K562 (cell line): ENCODE results near the gene TIMM50.

Experiments used
- CBFA2T2 ChIP-seq: fragments of 450-650 bp; conservative IDR thresholded peaks from 2 replicates; pipeline ENCODE4 v1.6.1; 2017; ENCODE audit warnings: mild to moderate bottlenecking
- GTF2F1 ChIP-seq: IDR thresholded peaks from 2 replicates; pipeline ENCODE4 v1.6.1; 2011; ENCODE audit warnings: low read depth, low read length, improper control_type of control experiment
- MCM3 ChIP-seq: fragments of 450-650 bp; IDR thresholded peaks from 2 replicates; pipeline ENCODE4 v1.6.1; 2016
- NBN ChIP-seq: fragments of 450-650 bp; IDR thresholded peaks from 2 replicates; pipeline ENCODE4 v1.6.1; 2016; ENCODE audit warnings: low read depth, mild to moderate bottlenecking
- NR3C1 ChIP-seq: sonication (generic); formaldehyde crosslinking; IDR thresholded peaks from 2 replicates; pipeline ENCODE4 v1.8.1; 2022; ENCODE audit warnings: missing genetic modification reagents
- NRF1 ChIP-seq, 2 experiments: fragments of 450-650 bp; IDR thresholded peaks in 1 of 2; conservative IDR thresholded peaks in 1 of 2; 2 replicates each; pipeline ENCODE4 v1.6.1; 2014; ENCODE audit warnings: mild to moderate bottlenecking in 2 of 2
- POLR2A ChIP-seq: fragments of 450-650 bp; conservative IDR thresholded peaks from 2 replicates; pipeline ENCODE4 v1.6.1; 2016
- TAF1 ChIP-seq: IDR thresholded peaks from 2 replicates; pipeline ENCODE4 v1.6.1; 2011; ENCODE audit warnings: mild to moderate bottlenecking, low read length, moderate library complexity; ENCODE audit not compliant: insufficient read depth, control insufficient read depth, severe bottlenecking; ENCODE audit errors: extremely low read depth
- YY1 ChIP-seq, 3 experiments: IDR thresholded peaks; 2 replicates each; pipeline ENCODE4 v1.6.1; 2011; ENCODE audit warnings: low read length in 2 of 3, mild to moderate bottlenecking in 2 of 3, moderate library complexity in 2 of 3, borderline replicate concordance in 1 of 3, control low read depth in 1 of 3, low read depth in 1 of 3; ENCODE audit not compliant: insufficient read depth in 3 of 3, insufficient replicate concordance in 2 of 3, control insufficient read depth in 1 of 3, insufficient read length in 1 of 3; ENCODE audit errors: extremely low read depth in 1 of 3
- ZNF217 ChIP-seq: sonication (generic); formaldehyde crosslinking; IDR thresholded peaks from 2 replicates; pipeline ENCODE4 v1.8.0; 2022; ENCODE audit warnings: mild to moderate bottlenecking, missing genetic modification reagents
- ZNF263 ChIP-seq: sonication (generic); formaldehyde crosslinking; IDR thresholded peaks from 2 replicates; pipeline ENCODE4 v1.8.0; 2022; ENCODE audit warnings: mild to moderate bottlenecking, missing genetic modification reagents, borderline replicate concordance
- TF ChIP-seq, protein P1 (sequence below): sonication (generic); formaldehyde crosslinking; IDR thresholded peaks from 2 replicates; pipeline ENCODE4 v1.9.0; 2022; ENCODE audit warnings: mild to moderate bottlenecking, missing genetic modification reagents
- TF ChIP-seq, protein P2 (sequence below): fragments of 450-650 bp; IDR thresholded peaks from 2 replicates; pipeline ENCODE4 v1.7.1; 2018; ENCODE audit warnings: mild to moderate bottlenecking, low read depth; ENCODE audit not compliant: partially characterized antibody
- TF ChIP-seq, protein P3 (sequence below): fragments of 450-650 bp; IDR thresholded peaks from 2 replicates; pipeline ENCODE4 v1.6.1; 2017; ENCODE audit warnings: antibody characterized with exemption

DNA sequence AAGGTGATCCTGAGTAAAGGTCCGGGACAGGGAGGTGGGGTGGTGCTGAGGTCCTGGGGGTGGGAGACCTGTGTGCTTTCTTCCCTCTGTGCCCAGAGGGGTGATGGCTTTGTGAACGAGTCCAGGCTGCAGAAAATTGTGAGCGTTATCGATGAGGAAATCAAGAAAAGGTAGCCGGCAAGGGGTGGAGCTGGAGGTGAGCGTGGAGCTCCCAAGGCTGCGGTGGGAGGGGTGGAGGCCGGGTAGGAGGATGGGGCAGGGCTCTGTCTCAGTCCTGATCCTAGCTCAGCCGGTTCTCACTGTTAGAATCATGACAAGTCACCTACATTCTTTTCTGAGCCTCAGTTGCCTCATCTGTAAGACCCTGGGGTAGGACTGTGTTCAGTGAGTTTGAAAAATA, 38.3 kb downstream of the TIMM50 start:
- TF ChIP-seq TAF1: no peak
- no peak for TF ChIP-seq MCM3
- TF ChIP-seq, protein P1, sequence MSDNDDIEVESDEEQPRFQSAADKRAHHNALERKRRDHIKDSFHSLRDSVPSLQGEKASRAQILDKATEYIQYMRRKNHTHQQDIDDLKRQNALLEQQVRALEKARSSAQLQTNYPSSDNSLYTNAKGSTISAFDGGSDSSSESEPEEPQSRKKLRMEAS (CRISPR knock-in tag): no peak
- TF ChIP-seq CBFA2T2: no peak
- TF ChIP-seq, protein P2, sequence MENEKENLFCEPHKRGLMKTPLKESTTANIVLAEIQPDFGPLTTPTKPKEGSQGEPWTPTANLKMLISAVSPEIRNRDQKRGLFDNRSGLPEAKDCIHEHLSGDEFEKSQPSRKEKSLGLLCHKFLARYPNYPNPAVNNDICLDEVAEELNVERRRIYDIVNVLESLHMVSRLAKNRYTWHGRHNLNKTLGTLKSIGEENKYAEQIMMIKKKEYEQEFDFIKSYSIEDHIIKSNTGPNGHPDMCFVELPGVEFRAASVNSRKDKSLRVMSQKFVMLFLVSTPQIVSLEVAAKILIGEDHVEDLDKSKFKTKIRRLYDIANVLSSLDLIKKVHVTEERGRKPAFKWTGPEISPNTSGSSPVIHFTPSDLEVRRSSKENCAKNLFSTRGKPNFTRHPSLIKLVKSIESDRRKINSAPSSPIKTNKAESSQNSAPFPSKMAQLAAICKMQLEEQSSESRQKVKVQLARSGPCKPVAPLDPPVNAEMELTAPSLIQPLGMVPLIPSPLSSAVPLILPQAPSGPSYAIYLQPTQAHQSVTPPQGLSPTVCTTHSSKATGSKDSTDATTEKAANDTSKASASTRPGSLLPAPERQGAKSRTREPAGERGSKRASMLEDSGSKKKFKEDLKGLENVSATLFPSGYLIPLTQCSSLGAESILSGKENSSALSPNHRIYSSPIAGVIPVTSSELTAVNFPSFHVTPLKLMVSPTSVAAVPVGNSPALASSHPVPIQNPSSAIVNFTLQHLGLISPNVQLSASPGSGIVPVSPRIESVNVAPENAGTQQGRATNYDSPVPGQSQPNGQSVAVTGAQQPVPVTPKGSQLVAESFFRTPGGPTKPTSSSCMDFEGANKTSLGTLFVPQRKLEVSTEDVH: no peak
- no peak for TF ChIP-seq YY1 (IDR thresholded peaks at IDR 0.05; ENCODE audit: borderline replicate concordance in 1 of 3, control insufficient read depth in 1 of 3, extremely low read depth in 1 of 3, insufficient read depth in 3 of 3, insufficient read length in 1 of 3, insufficient replicate concordance in 2 of 3, low read depth in 1 of 3, low read length in 2 of 3)
- TF ChIP-seq GTF2F1: no peak
- TF ChIP-seq POLR2A: no peak
- TF ChIP-seq ZNF217 (CRISPR knock-in tag): no peak
- TF ChIP-seq NR3C1 (CRISPR knock-in tag): no peak
- TF ChIP-seq NRF1 (conservative IDR thresholded peaks at IDR 0.05 in 1 of 2, IDR thresholded peaks at IDR 0.05 in 1 of 2): no peak
- TF ChIP-seq ZNF263 (CRISPR knock-in tag): no peak
- no peak for TF ChIP-seq NBN
- TF ChIP-seq, protein P3, sequence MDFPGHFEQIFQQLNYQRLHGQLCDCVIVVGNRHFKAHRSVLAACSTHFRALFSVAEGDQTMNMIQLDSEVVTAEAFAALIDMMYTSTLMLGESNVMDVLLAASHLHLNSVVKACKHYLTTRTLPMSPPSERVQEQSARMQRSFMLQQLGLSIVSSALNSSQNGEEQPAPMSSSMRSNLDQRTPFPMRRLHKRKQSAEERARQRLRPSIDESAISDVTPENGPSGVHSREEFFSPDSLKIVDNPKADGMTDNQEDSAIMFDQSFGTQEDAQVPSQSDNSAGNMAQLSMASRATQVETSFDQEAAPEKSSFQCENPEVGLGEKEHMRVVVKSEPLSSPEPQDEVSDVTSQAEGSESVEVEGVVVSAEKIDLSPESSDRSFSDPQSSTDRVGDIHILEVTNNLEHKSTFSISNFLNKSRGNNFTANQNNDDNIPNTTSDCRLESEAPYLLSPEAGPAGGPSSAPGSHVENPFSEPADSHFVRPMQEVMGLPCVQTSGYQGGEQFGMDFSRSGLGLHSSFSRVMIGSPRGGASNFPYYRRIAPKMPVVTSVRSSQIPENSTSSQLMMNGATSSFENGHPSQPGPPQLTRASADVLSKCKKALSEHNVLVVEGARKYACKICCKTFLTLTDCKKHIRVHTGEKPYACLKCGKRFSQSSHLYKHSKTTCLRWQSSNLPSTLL: no peak
